Fibroblast of skin of scalp (primary cell): ENCODE results near the gene ANAPC2.

ENCODE experiments used
- DNase-seq: peaks from one replicate; pipeline ENCODE4 v3.0.0-alpha.2; 2013

The ANAPC2 gene

GRCh38 chr9:137227054-137227852 lies 38.9 kb upstream of the ANAPC2 start, which contains the start of gene RNF224:
RNF224 (plus strand) TSS chr9:137227502; CDS start chr9:137228336, 834 bp downstream.
- peak; percentile 61 for DNase-seq

GRCh38 chr9:137226338-137227053 lies 38.1 kb upstream of the ANAPC2 start:
- DNase-seq, result no peak

- no peak for DNase-seq
These were observed 37.5 kb upstream of the ANAPC2 start for GRCh38 chr9:137225699-137226331.

GRCh38 chr9:137224830-137225694 lies 36.7 kb upstream of the ANAPC2 start, which contains the start of gene CYSRT1:
CYSRT1 (plus strand) TSS chr9:137225174; CDS start chr9:137225622, 448 bp downstream.
- DNase-seq, result no peak

GRCh38 chr9:137223078-137223970 lies 35.0 kb upstream of the ANAPC2 start:
- DNase-seq, result peak; percentile 99

- no peak for DNase-seq
These were observed 34.1 kb upstream of the ANAPC2 start, which contains the start of gene RNF208 for GRCh38 chr9:137222190-137223077. RNF208 (minus strand) TSS chr9:137222240; CDS start chr9:137221212, 1,028 bp downstream.

GRCh38 chr9:137221506-137222111 lies 33.2 kb upstream of the ANAPC2 start:
- no peak for DNase-seq

GRCh38 chr9:137221095-137221505 lies 32.7 kb upstream of the ANAPC2 start:
- no peak for DNase-seq

GRCh38 chr9:137220317-137221094 lies 32.1 kb upstream of the ANAPC2 start:
- DNase-seq, result no peak

GRCh38 chr9:137219757-137220316 lies 31.5 kb upstream of the ANAPC2 start:
- no peak for DNase-seq

- no peak for DNase-seq
These were observed 30.5 kb upstream of the ANAPC2 start for GRCh38 chr9:137218754-137219271.

- no peak for DNase-seq
These were observed 29.9 kb upstream of the ANAPC2 start for GRCh38 chr9:137218212-137218753.

- DNase-seq, result no peak
These were observed 29.2 kb upstream of the ANAPC2 start for GRCh38 chr9:137217276-137218211.

- no peak for DNase-seq
These were observed 28.0 kb upstream of the ANAPC2 start for GRCh38 chr9:137216188-137216965.

- no peak for DNase-seq
These were observed 27.0 kb upstream of the ANAPC2 start for GRCh38 chr9:137215196-137215986.
